ENCODE results near the gene MYL7.

Gene MYL7

DNA sequence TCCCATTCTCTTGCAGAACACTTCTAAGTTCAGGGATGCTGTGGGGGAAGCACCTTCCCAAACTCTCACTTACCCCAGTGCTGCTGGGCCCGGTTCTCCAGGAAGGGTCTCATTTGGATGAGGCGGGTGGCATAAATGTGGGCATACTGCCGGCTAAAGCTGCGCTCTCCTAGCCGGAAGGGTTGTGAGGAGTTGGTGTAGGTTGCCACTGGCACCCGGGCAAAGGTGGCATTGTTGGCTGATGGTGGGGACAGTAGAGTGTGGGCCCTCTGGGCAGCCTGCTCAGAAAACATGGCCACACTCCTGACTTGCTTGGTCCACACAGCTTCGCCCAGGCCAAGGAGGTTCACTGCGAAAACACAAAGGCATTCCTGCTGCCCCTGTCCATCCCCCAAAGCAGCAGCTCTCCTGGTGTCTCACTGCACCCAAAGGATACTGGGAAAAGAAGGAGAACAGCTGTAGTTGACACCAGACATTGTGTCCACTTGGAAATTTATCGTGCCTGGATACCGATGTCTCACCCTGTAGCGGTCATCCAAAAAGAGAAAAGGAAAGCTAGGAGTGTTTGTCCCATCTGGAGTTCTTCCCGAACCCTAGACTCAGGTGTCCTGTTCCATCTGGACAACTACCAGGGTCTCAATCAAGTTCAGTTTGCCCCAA lies 19.2 kb downstream of the MYL7 start:
- no peak for ATAC-seq
- TF ChIP-seq ESRRG (CRISPR knock-in tag; IDR thresholded peaks at IDR 0.05) (no peak), ZC3H10 (CRISPR knock-in tag; IDR thresholded peaks at IDR 0.05) (no peak), ZNF70 (CRISPR knock-in tag; IDR thresholded peaks at IDR 0.05) (no peak)

DNA sequence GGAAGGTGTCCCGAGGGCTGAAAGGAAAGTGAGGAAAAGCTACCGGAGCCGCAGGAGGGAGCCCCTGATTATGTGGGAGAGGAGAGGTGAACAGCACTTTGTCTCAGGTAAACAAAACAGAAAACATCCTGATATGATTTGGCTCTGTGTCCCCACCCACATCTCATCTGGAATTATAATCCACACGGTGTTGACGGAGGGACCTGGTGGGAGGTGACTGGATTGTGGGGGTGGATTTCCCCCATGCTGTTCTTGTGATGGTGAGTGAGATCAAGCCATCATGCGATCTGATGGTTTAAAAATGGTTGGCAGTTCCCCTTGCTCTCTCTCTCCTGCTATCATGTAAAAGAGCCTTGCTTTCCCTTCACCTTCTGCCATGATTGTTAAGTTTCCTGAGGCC lies 20.7 kb downstream of the MYL7 start:
- ATAC-seq = no peak
- TF ChIP-seq BACH2 (CRISPR knock-in tag; IDR thresholded peaks at IDR 0.05; ENCODE audit: borderline replicate concordance) = no peak
- TF ChIP-seq OSR1 (CRISPR knock-in tag; IDR thresholded peaks at IDR 0.05) = no peak
- TF ChIP-seq TCF4 (CRISPR knock-in tag; IDR thresholded peaks at IDR 0.05; ENCODE audit: borderline replicate concordance) = no peak
- no peak for TF ChIP-seq GLIS3 (CRISPR knock-in tag; IDR thresholded peaks at IDR 0.05)
- TF ChIP-seq ISL1 (CRISPR knock-in tag; IDR thresholded peaks at IDR 0.05) = no peak
- TF ChIP-seq SNAI2 (CRISPR knock-in tag; IDR thresholded peaks at IDR 0.05) = no peak
- no peak for TF ChIP-seq RARB (CRISPR knock-in tag; IDR thresholded peaks at IDR 0.05)
- no peak for TF ChIP-seq ARNTL (CRISPR knock-in tag; IDR thresholded peaks at IDR 0.05; ENCODE audit: borderline replicate concordance, low read depth)
- no peak for TF ChIP-seq TOX (CRISPR knock-in tag; IDR thresholded peaks at IDR 0.05; ENCODE audit: borderline replicate concordance)
- TF ChIP-seq ZFP3 (CRISPR knock-in tag; IDR thresholded peaks at IDR 0.05) = no peak
- TF ChIP-seq ZNF565 (CRISPR knock-in tag; conservative IDR thresholded peaks at IDR 0.05; ENCODE audit: low read depth) = no peak

DNA sequence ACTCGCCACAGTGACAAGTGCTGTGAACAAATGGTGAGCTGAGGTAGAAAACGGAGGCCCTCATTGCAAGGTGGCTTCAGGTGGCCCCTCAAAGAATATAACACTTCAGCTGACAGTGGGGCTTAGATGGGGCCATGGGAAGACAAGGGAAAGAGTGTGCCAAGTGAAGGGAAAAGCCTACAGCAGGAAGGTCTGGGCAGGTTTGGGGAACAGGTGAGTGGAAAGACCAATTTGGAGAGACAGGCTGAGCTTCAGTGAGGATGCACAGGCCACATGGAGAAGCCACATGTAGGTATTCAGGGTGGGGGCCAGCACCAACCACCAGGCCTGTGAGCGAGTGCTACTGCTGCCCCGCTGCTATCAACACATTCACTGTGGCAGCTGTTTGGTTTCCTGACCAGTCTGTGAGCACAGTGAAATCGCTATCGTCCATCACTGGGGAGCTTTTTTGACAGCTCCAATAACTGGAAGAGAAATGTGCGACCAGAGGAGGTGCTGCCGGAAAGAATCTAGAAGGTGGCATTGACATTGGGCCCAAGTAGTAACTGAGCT lies 21.2 kb downstream of the MYL7 start:
- no peak for ATAC-seq

DNA sequence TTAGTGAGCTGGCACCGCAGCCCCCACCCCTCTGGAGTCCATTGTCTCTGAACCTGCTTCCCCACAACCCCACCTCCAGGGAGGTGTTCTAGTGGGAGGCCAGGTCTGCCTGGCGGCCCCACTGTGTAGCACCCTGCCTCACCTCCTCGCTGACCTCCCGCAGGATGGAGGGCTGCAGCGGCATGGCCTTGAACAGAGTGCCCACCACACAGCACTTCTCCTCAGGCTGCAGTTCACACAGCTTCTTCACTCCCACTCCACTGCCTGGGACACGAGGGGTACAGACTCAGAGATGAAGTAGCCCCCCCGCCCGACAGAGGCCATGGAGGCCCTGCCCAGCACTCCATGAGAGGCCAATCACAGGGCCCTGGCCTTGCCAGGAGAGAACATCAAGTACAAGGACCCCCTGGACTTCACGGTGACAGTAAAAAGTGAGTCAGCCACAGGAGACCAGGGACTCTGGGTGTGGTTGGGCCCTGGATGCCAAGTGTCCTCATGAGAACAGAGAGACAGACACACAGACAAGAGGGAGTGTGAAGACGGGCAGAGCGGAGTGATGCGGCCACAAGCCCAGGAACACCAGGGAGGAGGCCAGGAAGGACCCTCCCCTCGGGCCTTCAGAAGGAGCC lies 23.2 kb downstream of the MYL7 start:
- ATAC-seq = no peak
- no peak for TF ChIP-seq BACH2 (CRISPR knock-in tag; IDR thresholded peaks at IDR 0.05; ENCODE audit: borderline replicate concordance)
- TF ChIP-seq ZFP3 (CRISPR knock-in tag; IDR thresholded peaks at IDR 0.05) = no peak
- no peak for TF ChIP-seq ZNF8 (CRISPR knock-in tag; IDR thresholded peaks at IDR 0.05)
- no peak for TF ChIP-seq ZNF70 (CRISPR knock-in tag; IDR thresholded peaks at IDR 0.05)
- no peak for TF ChIP-seq GLIS3 (CRISPR knock-in tag; IDR thresholded peaks at IDR 0.05)
- TF ChIP-seq, protein P1, sequence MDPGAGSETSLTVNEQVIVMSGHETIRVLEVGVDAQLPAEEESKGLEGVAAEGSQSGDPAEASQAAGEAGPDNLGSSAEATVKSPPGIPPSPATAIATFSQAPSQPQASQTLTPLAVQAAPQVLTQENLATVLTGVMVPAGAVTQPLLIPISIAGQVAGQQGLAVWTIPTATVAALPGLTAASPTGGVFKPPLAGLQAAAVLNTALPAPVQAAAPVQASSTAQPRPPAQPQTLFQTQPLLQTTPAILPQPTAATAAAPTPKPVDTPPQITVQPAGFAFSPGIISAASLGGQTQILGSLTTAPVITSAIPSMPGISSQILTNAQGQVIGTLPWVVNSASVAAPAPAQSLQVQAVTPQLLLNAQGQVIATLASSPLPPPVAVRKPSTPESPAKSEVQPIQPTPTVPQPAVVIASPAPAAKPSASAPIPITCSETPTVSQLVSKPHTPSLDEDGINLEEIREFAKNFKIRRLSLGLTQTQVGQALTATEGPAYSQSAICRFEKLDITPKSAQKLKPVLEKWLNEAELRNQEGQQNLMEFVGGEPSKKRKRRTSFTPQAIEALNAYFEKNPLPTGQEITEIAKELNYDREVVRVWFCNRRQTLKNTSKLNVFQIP (CRISPR knock-in tag; IDR thresholded peaks at IDR 0.05; ENCODE audit: borderline replicate concordance, low read depth) = no peak
- TF ChIP-seq, protein P2, sequence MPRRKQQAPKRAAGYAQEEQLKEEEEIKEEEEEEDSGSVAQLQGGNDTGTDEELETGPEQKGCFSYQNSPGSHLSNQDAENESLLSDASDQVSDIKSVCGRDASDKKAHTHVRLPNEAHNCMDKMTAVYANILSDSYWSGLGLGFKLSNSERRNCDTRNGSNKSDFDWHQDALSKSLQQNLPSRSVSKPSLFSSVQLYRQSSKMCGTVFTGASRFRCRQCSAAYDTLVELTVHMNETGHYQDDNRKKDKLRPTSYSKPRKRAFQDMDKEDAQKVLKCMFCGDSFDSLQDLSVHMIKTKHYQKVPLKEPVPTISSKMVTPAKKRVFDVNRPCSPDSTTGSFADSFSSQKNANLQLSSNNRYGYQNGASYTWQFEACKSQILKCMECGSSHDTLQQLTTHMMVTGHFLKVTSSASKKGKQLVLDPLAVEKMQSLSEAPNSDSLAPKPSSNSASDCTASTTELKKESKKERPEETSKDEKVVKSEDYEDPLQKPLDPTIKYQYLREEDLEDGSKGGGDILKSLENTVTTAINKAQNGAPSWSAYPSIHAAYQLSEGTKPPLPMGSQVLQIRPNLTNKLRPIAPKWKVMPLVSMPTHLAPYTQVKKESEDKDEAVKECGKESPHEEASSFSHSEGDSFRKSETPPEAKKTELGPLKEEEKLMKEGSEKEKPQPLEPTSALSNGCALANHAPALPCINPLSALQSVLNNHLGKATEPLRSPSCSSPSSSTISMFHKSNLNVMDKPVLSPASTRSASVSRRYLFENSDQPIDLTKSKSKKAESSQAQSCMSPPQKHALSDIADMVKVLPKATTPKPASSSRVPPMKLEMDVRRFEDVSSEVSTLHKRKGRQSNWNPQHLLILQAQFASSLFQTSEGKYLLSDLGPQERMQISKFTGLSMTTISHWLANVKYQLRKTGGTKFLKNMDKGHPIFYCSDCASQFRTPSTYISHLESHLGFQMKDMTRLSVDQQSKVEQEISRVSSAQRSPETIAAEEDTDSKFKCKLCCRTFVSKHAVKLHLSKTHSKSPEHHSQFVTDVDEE (CRISPR knock-in tag; IDR thresholded peaks at IDR 0.05) = no peak
- no peak for TF ChIP-seq TOX (CRISPR knock-in tag; IDR thresholded peaks at IDR 0.05; ENCODE audit: borderline replicate concordance)
- no peak for TF ChIP-seq ZC3H10 (CRISPR knock-in tag; IDR thresholded peaks at IDR 0.05)
- TF ChIP-seq ESRRG (CRISPR knock-in tag; IDR thresholded peaks at IDR 0.05) = no peak
- no peak for TF ChIP-seq CSDC2 (CRISPR knock-in tag; IDR thresholded peaks at IDR 0.05)
- no peak for TF ChIP-seq RARB (CRISPR knock-in tag; IDR thresholded peaks at IDR 0.05)
- TF ChIP-seq ZFP30 (CRISPR knock-in tag; IDR thresholded peaks at IDR 0.05) = no peak

More for the DNA sequence above, 21.2 kb downstream of the MYL7 start:
- no peak for TF ChIP-seq ZNF8 (CRISPR knock-in tag; IDR thresholded peaks at IDR 0.05)
- no peak for TF ChIP-seq ZFP3 (CRISPR knock-in tag; IDR thresholded peaks at IDR 0.05)
- no peak for TF ChIP-seq TOX (CRISPR knock-in tag; IDR thresholded peaks at IDR 0.05; ENCODE audit: borderline replicate concordance)
- TF ChIP-seq ZNF70 (CRISPR knock-in tag; IDR thresholded peaks at IDR 0.05) = no peak
- TF ChIP-seq, protein P2 (CRISPR knock-in tag; IDR thresholded peaks at IDR 0.05) = no peak
- TF ChIP-seq, protein P3, sequence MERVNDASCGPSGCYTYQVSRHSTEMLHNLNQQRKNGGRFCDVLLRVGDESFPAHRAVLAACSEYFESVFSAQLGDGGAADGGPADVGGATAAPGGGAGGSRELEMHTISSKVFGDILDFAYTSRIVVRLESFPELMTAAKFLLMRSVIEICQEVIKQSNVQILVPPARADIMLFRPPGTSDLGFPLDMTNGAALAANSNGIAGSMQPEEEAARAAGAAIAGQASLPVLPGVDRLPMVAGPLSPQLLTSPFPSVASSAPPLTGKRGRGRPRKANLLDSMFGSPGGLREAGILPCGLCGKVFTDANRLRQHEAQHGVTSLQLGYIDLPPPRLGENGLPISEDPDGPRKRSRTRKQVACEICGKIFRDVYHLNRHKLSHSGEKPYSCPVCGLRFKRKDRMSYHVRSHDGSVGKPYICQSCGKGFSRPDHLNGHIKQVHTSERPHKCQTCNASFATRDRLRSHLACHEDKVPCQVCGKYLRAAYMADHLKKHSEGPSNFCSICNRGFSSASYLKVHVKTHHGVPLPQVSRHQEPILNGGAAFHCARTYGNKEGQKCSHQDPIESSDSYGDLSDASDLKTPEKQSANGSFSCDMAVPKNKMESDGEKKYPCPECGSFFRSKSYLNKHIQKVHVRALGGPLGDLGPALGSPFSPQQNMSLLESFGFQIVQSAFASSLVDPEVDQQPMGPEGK (CRISPR knock-in tag; IDR thresholded peaks at IDR 0.05; ENCODE audit: borderline replicate concordance) = no peak
- no peak for TF ChIP-seq CSDC2 (CRISPR knock-in tag; IDR thresholded peaks at IDR 0.05)
- no peak for TF ChIP-seq ARNTL (CRISPR knock-in tag; IDR thresholded peaks at IDR 0.05; ENCODE audit: borderline replicate concordance, low read depth)
- no peak for TF ChIP-seq ZC3H10 (CRISPR knock-in tag; IDR thresholded peaks at IDR 0.05)
- no peak for TF ChIP-seq ESRRG (CRISPR knock-in tag; IDR thresholded peaks at IDR 0.05)
- no peak for TF ChIP-seq PPARA (CRISPR knock-in tag; IDR thresholded peaks at IDR 0.05; ENCODE audit: borderline replicate concordance)

Data from SK-N-SH treated with all-trans-retinoic acid at 6 μM for 48 hours (cell line).